A549 (cell line): ENCODE data around the gene LCN15. TPM values are rescaled to one million over a fixed set of nuclear protein-coding genes. Genes with fewer than 3 reads are reported as not detected.

Source experiments
- ATAC-seq, 2 experiments: fragments of 200-7000 bp in 1 of 2; fragments of >200 bp in 1 of 2; cut with Nextera tagmentation in 1 of 2; cut with Tn5 transposase in 1 of 2; 3 replicates each; pipeline versions ENCODE4 v1.8.0 to v1.9.1; 2018 to 2020; ENCODE audit warnings: mild to moderate bottlenecking in 1 of 2, moderate library complexity in 1 of 2
- CTCF ChIA-PET: fragments of 300-600 bp; sonication (Branson Sonifier 250); formaldehyde crosslinking; extraction: SDS; loops from one replicate; lab custom pipeline; 2021; ENCODE audit warnings: antibody characterized with exemption, inconsistent platforms; lab: Yijun Ruan, JAX
- POLR2A ChIA-PET: fragments of 350-600 bp; formaldehyde crosslinking; extraction: SDS; loops from one replicate; lab custom pipeline; 2021; ENCODE audit warnings: antibody characterized with exemption, inconsistent platforms; lab: Yijun Ruan, JAX
- DNase-seq, 2 experiments: peaks; one replicate each; pipeline versions ENCODE4 v3.0.0 to v3.0.0-alpha.2; 2011 to 2016; ENCODE audit warnings: low read depth in 1 of 2, low spot score in 1 of 2
- FAIRE-seq: peaks from 2 replicates; lab custom pipeline; 2011; peaks lifted over from hg19 to GRCh38; lab: Jason Lieb, UNC
- H3K27ac ChIP-seq, 2 experiments: fragments of >200 bp; sonication (Bioruptor Twin); formaldehyde crosslinking; 3 replicates each; pipeline ENCODE4 v1.5.1; 2016 to 2017
- H3K4me1 ChIP-seq: fragments of >200 bp; sonication (Bioruptor Twin); formaldehyde crosslinking; 3 replicates; pipeline ENCODE4 v1.6.1; 2016
- H3K4me2 ChIP-seq: fragments of >200 bp; sonication (Bioruptor Twin); formaldehyde crosslinking; 3 replicates; pipeline ENCODE4 v1.6.1; 2016
- H3K4me3 ChIP-seq: fragments of >200 bp; sonication (Bioruptor Twin); formaldehyde crosslinking; 3 replicates; pipeline ENCODE4 v1.5.1; 2016
- H3K9me3 ChIP-seq: fragments of >200 bp; sonication (Bioruptor Twin); formaldehyde crosslinking; 3 replicates; pipeline ENCODE4 v1.6.1; 2016
- BHLHE40 ChIP-seq: IDR thresholded peaks from 2 replicates; pipeline ENCODE4 v1.6.1; 2012; ENCODE audit warnings: low read depth, low read length, inconsistent platforms
- CEBPB ChIP-seq, 2 experiments: fragments of >200 bp in 1 of 2; sonication (Bioruptor Twin) in 1 of 2; formaldehyde crosslinking in 1 of 2; IDR thresholded peaks; 2 replicates each; pipeline ENCODE4 v1.6.1; 2012 to 2016
- CHD2 ChIP-seq: fragments of 150-350 bp; IDR thresholded peaks from 2 replicates; pipeline ENCODE4 v1.6.1; 2014; ENCODE audit warnings: low read length; ENCODE audit not compliant: partially characterized antibody
- CHD4 ChIP-seq: fragments of 200-600 bp; sonication (generic); IDR thresholded peaks from 2 replicates; pipeline ENCODE4 v1.6.1; 2016; ENCODE audit warnings: antibody characterized with exemption, mild to moderate bottlenecking, borderline replicate concordance
- EHF ChIP-seq: fragments of 250-450 bp; sonication (Bioruptor Pico); IDR thresholded peaks from 2 replicates; pipeline ENCODE4 v1.5.0; 2020; ENCODE audit warnings: mild to moderate bottlenecking
- EHMT2 ChIP-seq: fragments of 200-600 bp; sonication (generic); IDR thresholded peaks from 2 replicates; pipeline ENCODE4 v1.6.1; 2016; ENCODE audit warnings: antibody characterized with exemption, low read depth, mild to moderate bottlenecking, moderate library complexity
- ESRRA ChIP-seq: fragments of 150-350 bp; IDR thresholded peaks from 2 replicates; pipeline ENCODE4 v1.6.1; 2014; ENCODE audit warnings: mild to moderate bottlenecking, low read length, borderline replicate concordance
- FOXS1 ChIP-seq: fragments of 250-450 bp; sonication (Bioruptor Pico); IDR thresholded peaks from 2 replicates; pipeline ENCODE4 v1.5.0; 2020; ENCODE audit warnings: mild to moderate bottlenecking, moderate library complexity
- GATA3 ChIP-seq: IDR thresholded peaks from 2 replicates; pipeline ENCODE4 v1.6.1; 2012; ENCODE audit warnings: borderline replicate concordance
- HEYL ChIP-seq: fragments of 250-450 bp; sonication (Bioruptor Pico); IDR thresholded peaks from 2 replicates; pipeline ENCODE4 v1.8.0; 2021; ENCODE audit warnings: mild to moderate bottlenecking, moderate library complexity
- HOXA7 ChIP-seq: fragments of 250-450 bp; sonication (Bioruptor Pico); IDR thresholded peaks from 2 replicates; pipeline ENCODE4 v1.5.0; 2020; ENCODE audit warnings: mild to moderate bottlenecking, moderate library complexity
- HOXB13 ChIP-seq: fragments of 250-450 bp; sonication (Bioruptor Pico); IDR thresholded peaks from 2 replicates; pipeline ENCODE4 v1.5.0; 2020; ENCODE audit warnings: low read depth, mild to moderate bottlenecking, moderate library complexity
- JUN ChIP-seq, 2 experiments: fragments of >200 bp; sonication (Bioruptor Twin); formaldehyde crosslinking; IDR thresholded peaks; 2 replicates in 1 of 2; 3 replicates in 1 of 2; pipeline ENCODE4 v1.6.1; 2016 to 2017
- KDM1A ChIP-seq: fragments of 200-600 bp; sonication (generic); IDR thresholded peaks from 2 replicates; pipeline ENCODE4 v1.6.1; 2016; ENCODE audit warnings: low read depth, mild to moderate bottlenecking
- KDM5A ChIP-seq: fragments of 200-600 bp; sonication (generic); IDR thresholded peaks from 2 replicates; pipeline ENCODE4 v1.6.1; 2016; ENCODE audit warnings: antibody characterized with exemption, mild to moderate bottlenecking
- MAFK ChIP-seq: fragments of 450-650 bp; IDR thresholded peaks from 2 replicates; pipeline ENCODE4 v1.6.1; 2014; ENCODE audit not compliant: partially characterized antibody
- MAX ChIP-seq: IDR thresholded peaks from 2 replicates; pipeline ENCODE4 v1.6.1; 2012
- MAZ ChIP-seq: fragments of 150-350 bp; IDR thresholded peaks from 2 replicates; pipeline ENCODE4 v1.6.1; 2014; ENCODE audit warnings: antibody characterized with exemption, low read depth, low read length, borderline replicate concordance
- MYC ChIP-seq: IDR thresholded peaks from 2 replicates; pipeline ENCODE4 v1.6.1; 2012; ENCODE audit warnings: mild to moderate bottlenecking, inconsistent platforms, low read length, improper control_type of control experiment, borderline replicate concordance
- NFE2L2 ChIP-seq: fragments of 150-350 bp; conservative IDR thresholded peaks from 2 replicates; pipeline ENCODE4 v1.6.1; 2014; ENCODE audit warnings: low read length
- PHF8 ChIP-seq: fragments of 200-600 bp; sonication (generic); IDR thresholded peaks from 2 replicates; pipeline ENCODE4 v1.6.1; 2016; ENCODE audit warnings: low read depth, mild to moderate bottlenecking, antibody characterized with exemption, moderate library complexity, borderline replicate concordance
- RAD21 ChIP-seq, 2 experiments: fragments of >200 bp in 1 of 2; sonication (Bioruptor Twin) in 1 of 2; formaldehyde crosslinking in 1 of 2; IDR thresholded peaks in 1 of 2; conservative IDR thresholded peaks in 1 of 2; 2 replicates in 1 of 2; 3 replicates in 1 of 2; pipeline ENCODE4 v1.6.1; 2012 to 2018; ENCODE audit warnings: inconsistent platforms in 1 of 2
- RARB ChIP-seq: fragments of 250-450 bp; sonication (Bioruptor Pico); IDR thresholded peaks from 2 replicates; pipeline ENCODE4 v1.8.0; 2021; ENCODE audit warnings: mild to moderate bottlenecking, moderate library complexity
- RCOR1 ChIP-seq: fragments of 150-350 bp; IDR thresholded peaks from 2 replicates; pipeline ENCODE4 v1.6.1; 2014; ENCODE audit warnings: antibody characterized with exemption, low read length, low read depth
- RNF2 ChIP-seq: fragments of 200-600 bp; sonication (generic); IDR thresholded peaks from 2 replicates; pipeline ENCODE4 v1.6.1; 2016; ENCODE audit warnings: low read depth, mild to moderate bottlenecking, antibody characterized with exemption, moderate library complexity, borderline replicate concordance
- SMC3 ChIP-seq: fragments of >200 bp; sonication (Bioruptor Twin); formaldehyde crosslinking; IDR thresholded peaks from 3 replicates; pipeline ENCODE4 v1.6.1; 2018; ENCODE audit warnings: inconsistent platforms
- TFCP2L1 ChIP-seq: fragments of 250-450 bp; sonication (Bioruptor Pico); IDR thresholded peaks from 2 replicates; pipeline ENCODE4 v1.5.0; 2021; ENCODE audit warnings: mild to moderate bottlenecking
- USF2 ChIP-seq: fragments of 450-650 bp; IDR thresholded peaks from 2 replicates; pipeline ENCODE4 v1.6.1; 2014; ENCODE audit warnings: antibody characterized with exemption
- ZFP36 ChIP-seq: fragments of 450-650 bp; IDR thresholded peaks from 2 replicates; pipeline ENCODE4 v1.6.1; 2014; ENCODE audit warnings: borderline replicate concordance; ENCODE audit not compliant: partially characterized antibody
- WGBS: methylation state at CpG from one replicate; pipeline ENCODE4 v1.1.6; 2017; ENCODE audit errors: missing lambda C conversion rate; 5-methylcytosine and 5-hydroxymethylcytosine counted together
- polyA plus RNA-seq, 4 experiments: library from polyadenylated mRNA; depleted of rRNA in 3 of 4; stranded (reverse); fragments of >200 nt; fragmentation: RNase III in 1 of 4; extraction: RNeasy Plus Mini Kit Qiagen cat#74134 plus additional on column Dnase treatment in 1 of 4; gene quantifications; 2 replicates in 3 of 4; 3 replicates in 1 of 4; pipeline ENCODE4 v1.2.3, GENCODE V29; 2011 to 2017
- TF ChIP-seq, protein P1 (sequence below): IDR thresholded peaks from 2 replicates; pipeline ENCODE4 v1.6.1; 2012; ENCODE audit warnings: low read depth, borderline replicate concordance
- TF ChIP-seq, protein P2 (sequence below): fragments of >200 bp; sonication (Bioruptor Twin); formaldehyde crosslinking; IDR thresholded peaks from 3 replicates; pipeline ENCODE4 v1.5.1; 2016
- TF ChIP-seq, protein P3 (sequence below): fragments of 250-450 bp; sonication (Bioruptor Pico); IDR thresholded peaks from 2 replicates; pipeline ENCODE4 v1.5.0; 2020; ENCODE audit warnings: low read depth, mild to moderate bottlenecking, moderate library complexity

Gene LCN15
- polyA plus RNA-seq, 2 of the 4 experiments (the other 2 are of a cell fraction) = 0.09 to 0.10 TPM

GRCh38 chr9:136740971-136741882, 23.1 kb downstream of the LCN15 start:
- ChIA-PET CTCF (interaction anchor here (1.4 to 11.9 kb wide), 4 partner anchors 11 to 51 kb away, joined by 3 to 79 read pairs (median 28); partner anchors contain the start of gene LCN8), POLR2A (no interaction called here)
- Histone ChIP-seq H3K4me3 (no peak overlapping the region), H3K9me3 (no peaks in the 10 kb centered on the region)
- TF ChIP-seq TFCP2L1 (CRISPR knock-in tag) (no peak), MYC (no peak), NFE2L2 (no peak), RNF2 (no peak), MAFK (no peak), CHD2 (no peak), ZFP36 (no peak), HOXA7 (CRISPR knock-in tag) (no peak), ESRRA (no peak), FOXS1 (CRISPR knock-in tag) (no peak), EHF (CRISPR knock-in tag) (no peak), RAD21 (conservative IDR thresholded peaks at IDR 0.05 in 1 of 2, IDR thresholded peaks at IDR 0.05 in 1 of 2) (no peak), EHMT2 (no peak), USF2 (no peak), CHD4 (no peak), HOXB13 (CRISPR knock-in tag) (no peak), GATA3 (no peak), HEYL (CRISPR knock-in tag) (no peak)
- TF ChIP-seq, protein P1, sequence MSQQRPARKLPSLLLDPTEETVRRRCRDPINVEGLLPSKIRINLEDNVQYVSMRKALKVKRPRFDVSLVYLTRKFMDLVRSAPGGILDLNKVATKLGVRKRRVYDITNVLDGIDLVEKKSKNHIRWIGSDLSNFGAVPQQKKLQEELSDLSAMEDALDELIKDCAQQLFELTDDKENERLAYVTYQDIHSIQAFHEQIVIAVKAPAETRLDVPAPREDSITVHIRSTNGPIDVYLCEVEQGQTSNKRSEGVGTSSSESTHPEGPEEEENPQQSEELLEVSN = no peak
- TF ChIP-seq, all 56 proteins: peak for 0
- Histone ChIP-seq H3K4me1 (no peaks in the 10 kb centered on the region), H3K4me2 (no peak overlapping the region), H3K27ac (no peak overlapping the region)
- 72% methylated on average over 27 of the region's 37 CpGs for WGBS
- no peak for FAIRE-seq
- DNase-seq = no peak
- ATAC-seq = no peak

DNA sequence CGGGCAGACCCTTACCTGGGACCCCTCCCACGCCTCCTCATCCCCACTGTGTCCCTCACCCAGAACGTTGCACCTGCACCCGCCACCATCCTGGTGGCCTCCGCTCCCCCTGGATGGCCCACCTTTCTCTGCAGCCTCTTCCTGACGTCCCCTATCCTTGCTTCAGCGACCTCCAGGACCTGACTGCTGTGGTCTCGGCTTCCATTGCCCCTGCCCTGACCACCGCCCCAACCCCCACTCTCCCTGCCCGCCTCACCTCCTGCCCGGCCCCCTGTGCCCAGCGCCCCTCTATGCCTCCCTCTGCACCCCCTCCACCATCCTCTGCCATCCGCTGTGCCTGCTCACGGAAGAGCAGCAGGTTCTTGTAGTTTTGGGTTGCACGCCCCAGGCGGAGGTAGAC, 23.8 kb downstream of the LCN15 start:
- FAIRE-seq (no peak), DNase-seq (no peak), ATAC-seq (no peak)
- WGBS = 70% methylated on average over 14 of the region's 16 CpGs
- H3K9me3 ChIP-seq = no peaks in the 10 kb centered on the region
- H3K27ac ChIP-seq = no peak overlapping the region
- no peaks in the 10 kb centered on the region for H3K4me1 ChIP-seq
- H3K4me3 ChIP-seq = no peak overlapping the region
- POLR2A ChIA-PET = interaction anchor here (1.1 kb wide), 1 partner anchor 12 kb away, joined by 6 read pairs; no protein-coding TSS in a partner anchor
- CTCF ChIA-PET = interaction anchor here (1.0 to 11.9 kb wide), 6 partner anchors 10 to 289 kb away, joined by 3 to 79 read pairs (median 6); partner anchors contain the start of gene LCN8
- no peak overlapping the region for H3K4me2 ChIP-seq
- TF ChIP-seq RCOR1 (no peak), RAD21 (conservative IDR thresholded peaks at IDR 0.05 in 1 of 2, IDR thresholded peaks at IDR 0.05 in 1 of 2) (no peak), KDM5A (no peak), KDM1A (no peak), JUN (IDR thresholded peaks at IDR 0.05) (no peak), PHF8 (no peak), CEBPB (IDR thresholded peaks at IDR 0.05) (no peak), MAX (no peak), MAZ (no peak), BHLHE40 (no peak), RARB (CRISPR knock-in tag) (no peak), ZFP36 (no peak), SMC3 (no peak)
- TF ChIP-seq, protein P1 = no peak
- TF ChIP-seq, protein P2, sequence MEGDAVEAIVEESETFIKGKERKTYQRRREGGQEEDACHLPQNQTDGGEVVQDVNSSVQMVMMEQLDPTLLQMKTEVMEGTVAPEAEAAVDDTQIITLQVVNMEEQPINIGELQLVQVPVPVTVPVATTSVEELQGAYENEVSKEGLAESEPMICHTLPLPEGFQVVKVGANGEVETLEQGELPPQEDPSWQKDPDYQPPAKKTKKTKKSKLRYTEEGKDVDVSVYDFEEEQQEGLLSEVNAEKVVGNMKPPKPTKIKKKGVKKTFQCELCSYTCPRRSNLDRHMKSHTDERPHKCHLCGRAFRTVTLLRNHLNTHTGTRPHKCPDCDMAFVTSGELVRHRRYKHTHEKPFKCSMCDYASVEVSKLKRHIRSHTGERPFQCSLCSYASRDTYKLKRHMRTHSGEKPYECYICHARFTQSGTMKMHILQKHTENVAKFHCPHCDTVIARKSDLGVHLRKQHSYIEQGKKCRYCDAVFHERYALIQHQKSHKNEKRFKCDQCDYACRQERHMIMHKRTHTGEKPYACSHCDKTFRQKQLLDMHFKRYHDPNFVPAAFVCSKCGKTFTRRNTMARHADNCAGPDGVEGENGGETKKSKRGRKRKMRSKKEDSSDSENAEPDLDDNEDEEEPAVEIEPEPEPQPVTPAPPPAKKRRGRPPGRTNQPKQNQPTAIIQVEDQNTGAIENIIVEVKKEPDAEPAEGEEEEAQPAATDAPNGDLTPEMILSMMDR = no peak
- TF ChIP-seq, protein P3, sequence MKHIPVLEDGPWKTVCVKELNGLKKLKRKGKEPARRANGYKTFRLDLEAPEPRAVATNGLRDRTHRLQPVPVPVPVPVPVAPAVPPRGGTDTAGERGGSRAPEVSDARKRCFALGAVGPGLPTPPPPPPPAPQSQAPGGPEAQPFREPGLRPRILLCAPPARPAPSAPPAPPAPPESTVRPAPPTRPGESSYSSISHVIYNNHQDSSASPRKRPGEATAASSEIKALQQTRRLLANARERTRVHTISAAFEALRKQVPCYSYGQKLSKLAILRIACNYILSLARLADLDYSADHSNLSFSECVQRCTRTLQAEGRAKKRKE (CRISPR knock-in tag) = no peak
